Measurements from ENCODE around the gene PRSS50. TPM values are rescaled to one million over a fixed set of nuclear protein-coding genes. Genes with fewer than 3 reads are reported as not detected.
"Not testable (repeated sequence)": the region's sequence is repeated elsewhere in the genome, so short reads cannot be mapped to it uniquely, and the experiment has no call there.

Gene PRSS50
- total RNA-seq, 4 donors from 2014 or later: not detected

DNA sequence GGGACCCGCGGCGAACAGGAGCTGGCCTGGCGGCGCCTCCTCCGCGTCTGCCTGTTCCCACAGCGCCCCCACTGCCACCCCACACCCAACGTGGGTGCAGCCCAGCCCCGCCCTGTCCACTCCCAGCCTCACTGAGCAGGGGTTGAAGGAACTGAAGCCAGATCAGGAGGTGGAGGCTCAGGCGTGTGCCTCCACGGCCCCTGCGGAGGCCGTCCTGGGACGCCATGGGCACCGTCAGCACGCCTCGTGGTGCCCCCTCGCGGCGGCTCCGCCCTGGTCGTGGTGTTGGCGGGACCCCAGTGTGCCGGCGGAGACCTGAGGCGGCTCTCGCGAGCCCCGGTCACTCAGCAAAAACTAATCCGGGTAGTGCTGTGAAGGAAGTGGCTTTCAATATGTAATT lies 39.0 kb upstream of the PRSS50 start:
- no peaks in the 10 kb centered on the region for H3K27me3 ChIP-seq
- TF ChIP-seq, protein P1, sequence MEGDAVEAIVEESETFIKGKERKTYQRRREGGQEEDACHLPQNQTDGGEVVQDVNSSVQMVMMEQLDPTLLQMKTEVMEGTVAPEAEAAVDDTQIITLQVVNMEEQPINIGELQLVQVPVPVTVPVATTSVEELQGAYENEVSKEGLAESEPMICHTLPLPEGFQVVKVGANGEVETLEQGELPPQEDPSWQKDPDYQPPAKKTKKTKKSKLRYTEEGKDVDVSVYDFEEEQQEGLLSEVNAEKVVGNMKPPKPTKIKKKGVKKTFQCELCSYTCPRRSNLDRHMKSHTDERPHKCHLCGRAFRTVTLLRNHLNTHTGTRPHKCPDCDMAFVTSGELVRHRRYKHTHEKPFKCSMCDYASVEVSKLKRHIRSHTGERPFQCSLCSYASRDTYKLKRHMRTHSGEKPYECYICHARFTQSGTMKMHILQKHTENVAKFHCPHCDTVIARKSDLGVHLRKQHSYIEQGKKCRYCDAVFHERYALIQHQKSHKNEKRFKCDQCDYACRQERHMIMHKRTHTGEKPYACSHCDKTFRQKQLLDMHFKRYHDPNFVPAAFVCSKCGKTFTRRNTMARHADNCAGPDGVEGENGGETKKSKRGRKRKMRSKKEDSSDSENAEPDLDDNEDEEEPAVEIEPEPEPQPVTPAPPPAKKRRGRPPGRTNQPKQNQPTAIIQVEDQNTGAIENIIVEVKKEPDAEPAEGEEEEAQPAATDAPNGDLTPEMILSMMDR (IDR thresholded peaks at IDR 0.05 in 4 of 5, conservative IDR thresholded peaks at IDR 0.05 in 1 of 5): no peak
- TF ChIP-seq POLR2A (IDR thresholded peaks at IDR 0.05): no peak
- intact Hi-C loops (cut with DNase I; ENCODE audit: low total_unique reads) (no loop called here), in situ Hi-C loops (cut with MboI; ENCODE audit: low sequenced_read_pairs in 4 of 4) (no loop called here)
- H3K27ac ChIP-seq: no peak overlapping the region
- no peaks in the 10 kb centered on the region for H3K36me3 ChIP-seq
- DNase-seq (no peak), ATAC-seq (no peak)
- no peak overlapping the region for H3K4me3 ChIP-seq
- peaks cover 5% of the 10 kb centered on the region in 2 donors for H3K4me1 ChIP-seq
- H3K9me3 ChIP-seq: no peaks in the 10 kb centered on the region

DNA sequence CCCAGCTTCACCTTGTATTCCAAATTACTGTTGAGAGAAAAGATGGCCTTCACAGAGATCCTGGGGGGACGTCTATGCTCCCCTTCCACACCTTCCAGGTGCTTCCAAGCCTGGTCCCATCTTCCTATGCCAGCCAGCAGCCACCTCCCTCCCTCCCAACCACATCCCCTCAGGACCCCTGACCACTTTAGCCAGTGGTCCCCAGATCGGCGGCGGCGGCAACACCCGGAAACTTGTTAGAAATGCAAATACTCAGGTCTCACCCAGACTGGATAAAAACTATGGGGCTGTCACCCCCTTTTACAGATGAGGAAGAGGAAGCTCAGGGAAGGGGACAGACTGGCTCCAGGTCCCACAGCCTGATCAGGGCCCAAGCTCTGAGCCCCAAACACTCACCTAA lies 38.0 kb upstream of the PRSS50 start:
- peaks cover 5% of the 10 kb centered on the region in 2 donors for H3K4me1 ChIP-seq
- no peaks in the 10 kb centered on the region for H3K27me3 ChIP-seq
- H3K9me3 ChIP-seq: no peaks in the 10 kb centered on the region
- intact Hi-C loops (cut with DNase I; ENCODE audit: low total_unique reads) (no loop called here), in situ Hi-C loops (cut with MboI; ENCODE audit: low sequenced_read_pairs in 4 of 4) (no loop called here)
- H3K36me3 ChIP-seq: no peaks in the 10 kb centered on the region
- H3K27ac ChIP-seq: no peak overlapping the region
- no peak overlapping the region for H3K4me3 ChIP-seq
- no peak for ATAC-seq
- TF ChIP-seq, protein P1 (IDR thresholded peaks at IDR 0.05 in 4 of 5, conservative IDR thresholded peaks at IDR 0.05 in 1 of 5): no peak
- TF ChIP-seq POLR2A (IDR thresholded peaks at IDR 0.05): no peak
- no peak for DNase-seq

DNA sequence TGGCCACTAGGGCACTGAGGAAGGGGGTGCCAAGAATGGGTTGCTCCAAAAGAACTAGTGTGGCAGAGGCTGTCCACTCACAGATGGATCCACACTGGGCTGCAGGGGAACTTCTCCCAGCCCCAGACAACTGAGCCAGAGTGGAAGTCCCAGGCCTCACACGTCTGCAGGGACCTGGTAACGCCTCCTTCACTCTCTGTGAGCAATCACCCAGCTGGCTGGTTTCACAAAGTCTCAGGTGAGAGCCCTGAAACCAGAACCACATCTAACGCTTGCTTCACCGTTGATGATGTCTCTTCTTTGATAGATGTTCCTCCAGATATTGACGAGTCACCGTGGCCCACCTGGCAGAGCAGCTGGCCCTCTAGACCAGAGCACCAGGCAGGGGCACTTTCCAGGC lies 35.5 kb upstream of the PRSS50 start:
- H3K27ac ChIP-seq; H3K4me3 ChIP-seq; in situ Hi-C loops (cut with MboI; ENCODE audit: low sequenced_read_pairs in 4 of 4); H3K4me1 ChIP-seq; H3K27me3 ChIP-seq; intact Hi-C loops (cut with DNase I; ENCODE audit: low total_unique reads); ATAC-seq; DNase-seq; H3K9me3 ChIP-seq; H3K36me3 ChIP-seq: not testable (repeated sequence)

DNA sequence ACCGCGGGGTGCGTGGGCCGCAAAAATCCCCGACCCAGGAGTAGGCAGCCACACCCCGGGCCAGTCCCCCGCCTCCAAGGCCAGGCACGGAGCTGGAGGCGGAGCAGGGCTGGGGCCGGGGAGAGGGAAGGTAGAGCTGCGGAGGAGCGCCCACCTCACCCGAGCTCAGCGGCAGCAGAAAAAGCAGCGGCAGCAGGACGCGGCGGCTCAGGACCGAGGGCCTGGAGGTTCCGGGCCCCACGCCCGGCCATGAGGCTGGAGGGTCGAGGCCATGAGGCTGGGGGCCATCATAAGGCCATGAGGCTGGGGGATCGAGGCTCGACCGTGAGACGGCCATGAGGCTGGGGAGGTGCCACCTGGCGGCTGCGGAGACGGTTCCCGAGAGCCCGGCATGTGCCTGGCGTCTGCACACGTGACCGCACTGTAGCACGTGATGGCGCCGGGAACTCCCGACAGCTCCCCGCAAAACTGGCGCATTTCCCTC lies 32.9 kb upstream of the PRSS50 start:
- Histone ChIP-seq H3K4me3 (no peak overlapping the region), H3K27ac (no peak overlapping the region), H3K4me1 (no peaks in the 10 kb centered on the region), H3K27me3 (no peaks in the 10 kb centered on the region), H3K9me3 (no peaks in the 10 kb centered on the region), H3K36me3 (no peaks in the 10 kb centered on the region)
- intact Hi-C loops (cut with DNase I; ENCODE audit: low total_unique reads) (no loop called here), in situ Hi-C loops (cut with MboI; ENCODE audit: low sequenced_read_pairs in 4 of 4) (no loop called here)
- DNase-seq (no peak), ATAC-seq (no peak)
- TF ChIP-seq, protein P1 (IDR thresholded peaks at IDR 0.05 in 4 of 5, conservative IDR thresholded peaks at IDR 0.05 in 1 of 5): no peak
- no peak for TF ChIP-seq POLR2A (IDR thresholded peaks at IDR 0.05)

DNA sequence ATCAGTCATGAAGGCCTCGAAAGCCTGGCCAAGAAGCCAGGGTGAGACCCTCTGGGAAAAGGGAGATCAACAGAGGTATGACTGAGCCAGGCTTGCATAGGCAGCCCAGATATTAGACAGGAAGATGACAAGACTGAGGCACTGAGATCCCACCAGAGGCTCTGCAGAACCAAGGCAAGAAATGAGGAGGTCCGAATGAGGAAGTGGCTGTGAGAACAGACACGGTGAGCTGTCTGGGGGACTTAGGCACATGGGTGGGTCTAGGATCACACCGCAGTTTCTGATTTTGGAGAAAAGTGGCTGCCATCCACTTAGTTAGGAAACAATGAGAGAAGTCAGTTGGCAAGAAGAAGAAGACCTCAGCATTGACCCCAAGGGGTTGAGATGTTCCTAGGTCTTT lies 31.5 kb upstream of the PRSS50 start:
- no peaks in the 10 kb centered on the region for H3K4me1 ChIP-seq
- ATAC-seq (no peak), DNase-seq (no peak)
- no peak overlapping the region for H3K4me3 ChIP-seq
- TF ChIP-seq, protein P1 (IDR thresholded peaks at IDR 0.05 in 4 of 5, conservative IDR thresholded peaks at IDR 0.05 in 1 of 5): no peak
- TF ChIP-seq POLR2A (IDR thresholded peaks at IDR 0.05): no peak
- no peak overlapping the region for H3K27ac ChIP-seq
- in situ Hi-C loops (cut with MboI; ENCODE audit: low sequenced_read_pairs in 4 of 4): no loop called here
- H3K36me3 ChIP-seq: no peaks in the 10 kb centered on the region
- no peaks in the 10 kb centered on the region for H3K9me3 ChIP-seq
- H3K27me3 ChIP-seq: no peaks in the 10 kb centered on the region
- intact Hi-C loops (cut with DNase I; ENCODE audit: low total_unique reads): no loop called here

All from gastrocnemius medialis (tissue), 4 donors.